Caco-2 (cell line): ENCODE data around the gene TUBA1C. TPM values are rescaled to one million over a fixed set of nuclear protein-coding genes. Genes with fewer than 3 reads are reported as not detected.
"Not testable (repeated sequence)": the region's sequence is repeated elsewhere in the genome, so short reads cannot be mapped to it uniquely, and the experiment has no call there.

Source experiments
- BruUV-seq: library from RNA; stranded (reverse); fragments of 400-500 nt; replicated peaks from 2 replicates; lab custom pipeline; 2021; lab: Mats Ljungman, UMichigan
- CTCF ChIA-PET: fragments of 300-600 bp; sonication (Branson Sonifier 250); formaldehyde crosslinking; loops from one replicate; lab custom pipeline; 2022; ENCODE audit warnings: antibody characterized with exemption; lab: Charles Lee
- POLR2A ChIA-PET: fragments of 300-600 bp; sonication (Branson Sonifier 250); formaldehyde crosslinking; loops from one replicate; lab custom pipeline; 2022; ENCODE audit warnings: antibody characterized with exemption; lab: Charles Lee
- DNase-seq, 2 experiments: peaks; one replicate each; pipeline versions ENCODE4 v3.0.0 to v3.0.0-alpha.2; 2020 to 2022
- H3K27me3 ChIP-seq: replicated peaks from 2 replicates; pipeline ENCODE4 v1.6.0; 2011; ENCODE audit warnings: low read length; ENCODE audit not compliant: control insufficient read depth, insufficient read depth
- H3K36me3 ChIP-seq: 2 replicates; pipeline ENCODE4 v1.5.1; 2011; ENCODE audit warnings: low read length; ENCODE audit not compliant: control insufficient read depth, insufficient read depth
- H3K4me1 ChIP-seq: fragments of 250-450 bp; sonication (Bioruptor Pico); 2 replicates; pipeline ENCODE4 v1.5.1; 2020; ENCODE audit warnings: mild to moderate bottlenecking
- H3K4me3 ChIP-seq: 2 replicates; pipeline ENCODE4 v1.5.1; 2011; ENCODE audit warnings: low read depth, mild to moderate bottlenecking, control low read depth, low read length
- H3K9me3 ChIP-seq: fragments of 250-450 bp; sonication (Bioruptor Pico); 2 replicates; pipeline ENCODE4 v1.5.1; 2020; ENCODE audit warnings: mild to moderate bottlenecking, moderate library complexity
- H3K27ac Mint-ChIP-seq: one replicate; pipeline ENCODE4 v1.8.0; 2022; ENCODE audit warnings: mixed read lengths; ENCODE audit not compliant: unreplicated experiment
- H3K27me3 Mint-ChIP-seq: one replicate; pipeline ENCODE4 v1.8.0; 2022; ENCODE audit warnings: mixed read lengths; ENCODE audit not compliant: insufficient read depth, unreplicated experiment
- H3K36me3 Mint-ChIP-seq: one replicate; pipeline ENCODE4 v1.8.0; 2022; ENCODE audit warnings: mild to moderate bottlenecking, mixed read lengths; ENCODE audit not compliant: insufficient read depth, unreplicated experiment
- H3K4me1 Mint-ChIP-seq: one replicate; pipeline ENCODE4 v1.8.0; 2022; ENCODE audit warnings: low read depth, mixed read lengths; ENCODE audit not compliant: unreplicated experiment
- H3K4me3 Mint-ChIP-seq: one replicate; pipeline ENCODE4 v1.8.0; 2022; ENCODE audit warnings: mild to moderate bottlenecking, moderate library complexity, mixed read lengths; ENCODE audit not compliant: unreplicated experiment
- H3K9me3 Mint-ChIP-seq: one replicate; pipeline ENCODE4 v1.8.0; 2022; ENCODE audit warnings: mixed read lengths; ENCODE audit not compliant: unreplicated experiment
- CTCF ChIP-seq, 2 experiments: fragments of 200-600 bp in 1 of 2; IDR thresholded peaks; 1 replicate in 1 of 2; 2 replicates in 1 of 2; pipeline versions ENCODE4 v1.5.1 to v1.8.0; 2011 to 2022; ENCODE audit warnings: antibody characterized with exemption in 1 of 2, control low read depth in 1 of 2, inconsistent platforms in 1 of 2, low read depth in 1 of 2, low read length in 1 of 2, mild to moderate bottlenecking in 1 of 2, moderate library complexity in 1 of 2; ENCODE audit not compliant: insufficient read depth in 1 of 2, severe bottlenecking in 1 of 2, unreplicated experiment in 1 of 2
- intact Hi-C: fragments of 100-400 bp; cut with micrococcal nuclease; formaldehyde crosslinking; loops from one replicate; pipeline ENCODE4 v1.10.0; 2022; ENCODE audit not compliant: unreplicated experiment
- total RNA-seq: library from RNA; stranded (reverse); gene quantifications from 2 replicates; pipeline ENCODE4 v1.2.3, GENCODE V29; 2022

TUBA1C gene
- total RNA-seq, 1 experiment from 2014 or later, result 638 TPM

- no peak for TF ChIP-seq CTCF (IDR thresholded peaks at IDR 0.05; ENCODE audit: insufficient read depth in 1 of 2, low read depth in 1 of 2, low read length in 1 of 2, severe bottlenecking in 1 of 2, unreplicated experiment in 1 of 2)
- Histone ChIP-seq H3K4me3 (no peak overlapping the region), H3K4me1 (peaks cover 4% of the 10 kb centered on the region; the same call in 1 of the 2 replicates), H3K27me3 (no peaks in the 10 kb centered on the region), H3K9me3 (no peaks in the 10 kb centered on the region), H3K36me3 (no peaks in the 10 kb centered on the region; the same call in none of the 2 replicates)
- Mint-ChIP-seq H3K36me3 (peaks cover 36% of the 10 kb centered on the region), H3K9me3 (no peaks in the 10 kb centered on the region), H3K4me3 (no peak overlapping the region), H3K4me1 (peaks cover 5% of the 10 kb centered on the region), H3K27me3 (no peaks in the 10 kb centered on the region), H3K27ac (peak overlapping the region; percentile 3)
- ChIA-PET CTCF (interaction anchor here (1.2 to 1.5 kb wide), 3 partner anchors 12 to 71 kb away, joined by 4 to 5 read pairs (median 5); no protein-coding TSS in a partner anchor), POLR2A (no interaction called here)
- intact Hi-C loops, result no loop called here
- no TSS peak for BruUV-seq
- DNase-seq, result no peak
Measured at GRCh38 chr12:49276304-49277290, 11.7 kb downstream of the TUBA1C start.

- no peak for TF ChIP-seq CTCF (IDR thresholded peaks at IDR 0.05; ENCODE audit: insufficient read depth in 1 of 2, low read depth in 1 of 2, low read length in 1 of 2, severe bottlenecking in 1 of 2, unreplicated experiment in 1 of 2)
- Histone ChIP-seq H3K4me1 (peaks cover 6% of the 10 kb centered on the region; the same call in 1 of the 2 replicates), H3K4me3 (no peak overlapping the region), H3K36me3 (no peaks in the 10 kb centered on the region; the same call in none of the 2 replicates), H3K9me3 (no peaks in the 10 kb centered on the region), H3K27me3 (no peaks in the 10 kb centered on the region)
- Mint-ChIP-seq H3K9me3 (no peaks in the 10 kb centered on the region), H3K4me1 (peaks cover 10% of the 10 kb centered on the region), H3K27ac (no peak overlapping the region), H3K4me3 (no peak overlapping the region), H3K27me3 (no peaks in the 10 kb centered on the region), H3K36me3 (peaks cover 27% of the 10 kb centered on the region)
- CTCF ChIA-PET, result interaction anchor here (0.6 to 1.5 kb wide), 4 partner anchors 11 to 368 kb away, joined by 4 to 6 read pairs (median 5); no protein-coding TSS in a partner anchor
- POLR2A ChIA-PET, result no interaction called here
- BruUV-seq, result no TSS peak
- intact Hi-C loops, result no loop called here
- DNase-seq, result no peak
Measured at GRCh38 chr12:49277466-49277865, 12.6 kb downstream of the TUBA1C start.

GRCh38 chr12:49279706-49280159, 14.9 kb downstream of the TUBA1C start:
- peaks cover 5% of the 10 kb centered on the region for H3K36me3 Mint-ChIP-seq
- no peaks in the 10 kb centered on the region for H3K9me3 ChIP-seq
- no peaks in the 10 kb centered on the region for H3K27me3 ChIP-seq
- DNase-seq, result no peak
- H3K9me3 Mint-ChIP-seq, result no peaks in the 10 kb centered on the region
- intact Hi-C loops, result no loop called here
- peaks cover 15% of the 10 kb centered on the region for H3K4me1 ChIP-seq
- H3K4me3 Mint-ChIP-seq, result no peak overlapping the region
- H3K27ac Mint-ChIP-seq, result no peak overlapping the region
- H3K36me3 ChIP-seq, result no peaks in the 10 kb centered on the region
- no peak overlapping the region for H3K4me3 ChIP-seq
- BruUV-seq, result no TSS peak
- peaks cover 13% of the 10 kb centered on the region for H3K4me1 Mint-ChIP-seq
- TF ChIP-seq CTCF (IDR thresholded peaks at IDR 0.05; ENCODE audit: insufficient read depth in 1 of 2, low read depth in 1 of 2, low read length in 1 of 2, severe bottlenecking in 1 of 2, unreplicated experiment in 1 of 2), result no peak
- POLR2A ChIA-PET, result no interaction called here
- no peaks in the 10 kb centered on the region for H3K27me3 Mint-ChIP-seq
- CTCF ChIA-PET, result no interaction called here

- H3K36me3 Mint-ChIP-seq, H3K27me3 Mint-ChIP-seq, DNase-seq, H3K27ac Mint-ChIP-seq, H3K27me3 ChIP-seq, H3K4me3 Mint-ChIP-seq, H3K9me3 ChIP-seq, H3K4me3 ChIP-seq, H3K9me3 Mint-ChIP-seq, intact Hi-C loops, BruUV-seq, CTCF ChIA-PET, H3K36me3 ChIP-seq, POLR2A ChIA-PET: not testable (repeated sequence)
- peaks cover 15% of the 10 kb centered on the region for H3K4me1 ChIP-seq
- peaks cover 13% of the 10 kb centered on the region for H3K4me1 Mint-ChIP-seq
Measured at GRCh38 chr12:49280545-49280944, 15.7 kb downstream of the TUBA1C start.
